Activated T-helper 1 cell treated with anti-CD3 and anti-CD28 coated beads, Interleukin-2, amount 50 U/mL, for 16 hours (primary cell): ENCODE measurements around the gene ARSG.

ENCODE experiments used
- DNase-seq, 2 donors: peaks; one replicate each; pipeline ENCODE4 v3.0.0-alpha.2; 2020; ENCODE audit warnings: low read depth in 1 of 2, low spot score in 1 of 2

The ARSG gene

GRCh38 chr17:68463211-68464019 lies 172.1 kb downstream of the ARSG start:
- DNase-seq: no peak

- no peak for DNase-seq
Observed at GRCh38 chr17:68468334-68468733, 177.0 kb downstream of the ARSG start.

GRCh38 chr17:68468788-68469187 lies 177.5 kb downstream of the ARSG start:
- no peak for DNase-seq
